GM19023 (cell line): ENCODE measurements around the gene OSTN.

Source experiments
- ATAC-seq: cut with Tn5 transposase; IDR thresholded peaks from one replicate; pipeline ENCODE4 v1.9.1; 2021; ENCODE audit warnings: mild to moderate bottlenecking, moderate library complexity; ENCODE audit not compliant: unreplicated experiment

OSTN gene

GRCh38 chr3:191303596-191303995, 104.6 kb downstream of the OSTN start:
- no peak for ATAC-seq

GRCh38 chr3:191306428-191306827, 107.4 kb downstream of the OSTN start:
- ATAC-seq: no peak

- no peak for ATAC-seq
Measured at GRCh38 chr3:191307341-191307740, 108.3 kb downstream of the OSTN start.

- no peak for ATAC-seq
Measured at GRCh38 chr3:191313296-191313695, 114.3 kb downstream of the OSTN start.

- ATAC-seq: no peak
Measured at GRCh38 chr3:191314109-191314728, 115.2 kb downstream of the OSTN start.
